OCI-LY7 (cell line): Measurements from ENCODE around the gene LRPAP1. TPM values are rescaled to one million over a fixed set of nuclear protein-coding genes. Genes with fewer than 3 reads are reported as not detected.
"Not testable (repeated sequence)": the region's sequence is repeated elsewhere in the genome, so short reads cannot be mapped to it uniquely, and the experiment has no call there.

Experiments
- BruUV-seq: library from RNA; stranded (reverse); fragments of 400-500 nt; replicated peaks from 2 replicates; lab custom pipeline; 2021; lab: Mats Ljungman, UMichigan
- CTCF ChIA-PET: fragments of 300-600 bp; sonication (Branson Sonifier 250); formaldehyde crosslinking; loops from one replicate; lab custom pipeline; 2022; ENCODE audit warnings: antibody characterized with exemption; ENCODE audit not compliant: unreplicated experiment; lab: Charles Lee
- POLR2A ChIA-PET: fragments of 300-600 bp; sonication (Branson Sonifier 250); formaldehyde crosslinking; loops from one replicate; lab custom pipeline; 2022; ENCODE audit warnings: antibody characterized with exemption; lab: Charles Lee
- DNase-seq: peaks from one replicate; pipeline ENCODE4 v3.0.0-alpha.2; 2015; ENCODE audit warnings: low spot score
- H2AFZ ChIP-seq: fragments of 200-600 bp; sonication (generic), shearing (Covaris generic); 2 replicates; pipeline ENCODE4 v1.6.1; 2014; ENCODE audit warnings: mild to moderate bottlenecking, antibody characterized with exemption, low read length, moderate library complexity
- H3K27ac ChIP-seq: fragments of 200-600 bp; sonication (generic); 2 replicates; pipeline ENCODE4 v1.5.1; 2014; ENCODE audit warnings: mixed run types, low read depth, mild to moderate bottlenecking, moderate library complexity, low read length, inconsistent platforms; ENCODE audit not compliant: poor library complexity, severe bottlenecking
- H3K36me3 ChIP-seq: fragments of 200-600 bp; sonication (generic); 2 replicates; pipeline ENCODE4 v1.6.1; 2014; ENCODE audit warnings: mild to moderate bottlenecking, antibody characterized with exemption, low read length, moderate library complexity, mixed read lengths; ENCODE audit not compliant: insufficient read depth
- H3K4me1 ChIP-seq: fragments of 200-600 bp; sonication (generic); 2 replicates; pipeline ENCODE4 v1.5.1; 2014; ENCODE audit warnings: mild to moderate bottlenecking, low read length; ENCODE audit not compliant: insufficient read depth, poor library complexity, severe bottlenecking
- H3K4me2 ChIP-seq: fragments of 200-600 bp; sonication (generic); 2 replicates; pipeline ENCODE4 v1.6.1; 2014; ENCODE audit warnings: mild to moderate bottlenecking, low read length
- H3K4me3 ChIP-seq: fragments of 200-600 bp; sonication (generic); 2 replicates; pipeline ENCODE4 v1.5.1; 2014; ENCODE audit warnings: mild to moderate bottlenecking, low read depth, low read length; ENCODE audit not compliant: poor library complexity, severe bottlenecking
- H3K79me2 ChIP-seq: fragments of 200-600 bp; sonication (generic); 2 replicates; pipeline ENCODE4 v1.6.1; 2016; ENCODE audit warnings: low read depth, mild to moderate bottlenecking, low read length, moderate library complexity, mixed read lengths; ENCODE audit not compliant: insufficient read depth
- H3K9me2 ChIP-seq: fragments of 200-600 bp; sonication (generic); 2 replicates; pipeline ENCODE4 v1.6.1; 2016; ENCODE audit warnings: mild to moderate bottlenecking, low read length, mixed read lengths; ENCODE audit not compliant: insufficient read depth
- H3K9me3 ChIP-seq: fragments of 200-600 bp; sonication (generic); 2 replicates; pipeline ENCODE4 v1.6.1; 2014; ENCODE audit warnings: mild to moderate bottlenecking, mixed run types, low read length, mixed read lengths
- H4K20me1 ChIP-seq: fragments of 200-600 bp; sonication (generic); 2 replicates; pipeline ENCODE4 v1.6.1; 2014; ENCODE audit warnings: mild to moderate bottlenecking, antibody characterized with exemption, low read length, moderate library complexity, mixed read lengths; ENCODE audit not compliant: insufficient read depth
- intact Hi-C: fragments of 100-400 bp; cut with micrococcal nuclease; formaldehyde crosslinking; loops from one replicate; pipeline ENCODE4 v1.10.0; 2022; ENCODE audit not compliant: unreplicated experiment
- total RNA-seq, 2 experiments: library from RNA; depleted of rRNA in 1 of 2; stranded (reverse); fragments of >200 nt in 1 of 2; shearing (Covaris generic) in 1 of 2; gene quantifications; 2 replicates each; pipeline ENCODE4 v1.2.3, GENCODE V29; 2014 to 2022

Gene LRPAP1
- total RNA-seq, 2 experiments from 2014 or later = 46.2 to 54.7 TPM

- H3K79me2 ChIP-seq, POLR2A ChIA-PET, BruUV-seq, H3K9me2 ChIP-seq, H4K20me1 ChIP-seq, CTCF ChIA-PET, H3K27ac ChIP-seq, H2AFZ ChIP-seq, DNase-seq, intact Hi-C loops, H3K4me1 ChIP-seq, H3K4me2 ChIP-seq, H3K36me3 ChIP-seq, H3K4me3 ChIP-seq, H3K9me3 ChIP-seq: not testable (repeated sequence)
These were observed 45.1 kb upstream of the LRPAP1 start for GRCh38 chr4:3577208-3577892.

GRCh38 chr4:3576533-3577207 lies 44.4 kb upstream of the LRPAP1 start:
- H3K4me2 ChIP-seq, POLR2A ChIA-PET, H3K4me3 ChIP-seq, H4K20me1 ChIP-seq, H3K9me3 ChIP-seq, H3K9me2 ChIP-seq, intact Hi-C loops, BruUV-seq, H3K4me1 ChIP-seq, H3K27ac ChIP-seq, H3K36me3 ChIP-seq, DNase-seq, CTCF ChIA-PET, H2AFZ ChIP-seq, H3K79me2 ChIP-seq: not testable (repeated sequence)

DNA sequence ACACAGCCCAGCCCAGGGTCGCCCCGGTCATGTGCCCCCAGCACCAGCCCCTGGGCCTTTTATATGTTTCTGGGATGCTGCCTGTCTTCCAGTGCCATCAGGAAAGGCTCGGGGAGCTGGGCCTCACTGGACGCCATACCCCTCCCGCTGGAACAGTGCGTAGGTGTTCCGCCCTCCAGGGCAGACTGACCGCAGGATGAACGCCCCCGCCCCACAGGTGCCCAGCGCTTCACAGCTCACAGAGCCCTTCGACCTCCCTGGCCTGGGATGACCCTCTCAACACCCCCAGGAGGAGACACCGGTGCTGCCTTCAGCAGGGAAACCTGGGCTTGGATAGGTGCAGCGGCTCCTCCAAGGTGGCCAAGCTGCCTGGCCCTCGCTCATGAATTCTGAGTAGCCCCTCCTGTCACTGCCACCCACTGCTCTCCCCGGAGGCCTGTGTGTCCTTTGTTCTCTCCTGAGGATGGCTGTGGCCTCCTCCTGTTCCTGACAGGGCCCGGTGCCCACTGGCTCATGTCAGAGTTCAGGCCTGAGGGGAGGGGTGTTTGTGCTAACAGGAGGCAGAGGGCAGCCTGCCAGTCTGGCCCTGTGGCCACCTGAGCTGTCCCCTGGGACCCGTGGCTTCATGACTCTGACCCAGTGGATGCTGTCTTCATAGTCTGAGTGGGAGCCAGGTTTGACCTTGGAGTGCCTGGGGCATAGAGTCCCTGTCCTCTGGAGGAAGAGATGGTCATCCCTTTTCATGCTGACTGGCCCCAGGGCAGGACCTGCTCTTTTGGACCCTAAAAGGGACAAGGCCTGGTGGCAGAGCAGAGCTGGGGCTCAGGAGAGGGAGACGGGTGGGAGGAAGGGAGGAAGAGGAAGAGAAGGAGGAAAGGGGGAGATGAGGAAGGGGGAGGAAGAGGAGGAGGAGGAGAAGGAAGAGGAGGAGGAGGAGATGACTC lies 43.5 kb upstream of the LRPAP1 start:
- POLR2A ChIA-PET, H3K4me1 ChIP-seq, H3K36me3 ChIP-seq, H3K4me3 ChIP-seq, H3K9me2 ChIP-seq, H4K20me1 ChIP-seq, H3K9me3 ChIP-seq, H3K4me2 ChIP-seq, DNase-seq, BruUV-seq, H3K79me2 ChIP-seq, intact Hi-C loops, CTCF ChIA-PET, H2AFZ ChIP-seq, H3K27ac ChIP-seq: not testable (repeated sequence)

- DNase-seq, H3K9me3 ChIP-seq, POLR2A ChIA-PET, H3K4me3 ChIP-seq, H3K4me1 ChIP-seq, H2AFZ ChIP-seq, H3K4me2 ChIP-seq, intact Hi-C loops, CTCF ChIA-PET, BruUV-seq, H3K27ac ChIP-seq, H4K20me1 ChIP-seq, H3K9me2 ChIP-seq, H3K79me2 ChIP-seq, H3K36me3 ChIP-seq: not testable (repeated sequence)
These were observed 42.6 kb upstream of the LRPAP1 start for GRCh38 chr4:3574865-3575264.

DNA sequence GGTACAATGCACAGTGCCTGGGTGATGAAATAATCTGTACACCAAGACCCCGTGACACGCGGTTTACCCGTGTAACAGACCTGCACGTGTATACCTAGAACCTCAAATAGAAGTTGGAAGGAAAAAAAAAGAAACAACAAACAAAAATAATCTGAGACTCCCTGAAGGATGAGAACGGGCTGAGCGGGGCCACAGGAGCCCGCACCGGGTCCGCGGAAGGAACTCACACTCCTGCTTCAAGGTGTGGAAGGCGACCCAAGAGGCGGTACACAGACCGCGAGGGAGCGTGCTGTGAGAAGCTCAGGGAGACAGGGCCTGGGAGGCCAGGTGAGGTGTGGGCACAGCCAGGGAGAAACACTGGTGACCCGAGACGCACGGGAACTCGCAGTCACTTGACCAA lies 42.1 kb upstream of the LRPAP1 start:
- H3K27ac ChIP-seq, H3K9me2 ChIP-seq, H3K4me2 ChIP-seq, H4K20me1 ChIP-seq, H3K4me1 ChIP-seq, H3K36me3 ChIP-seq, H2AFZ ChIP-seq, CTCF ChIA-PET, H3K79me2 ChIP-seq, H3K4me3 ChIP-seq, intact Hi-C loops, BruUV-seq, DNase-seq, POLR2A ChIA-PET, H3K9me3 ChIP-seq: not testable (repeated sequence)
